ENCODE measurements around the gene CCDC148. TPM values are rescaled to one million over a fixed set of nuclear protein-coding genes. Genes with fewer than 3 reads are reported as not detected.

Gene CCDC148
- total RNA-seq, 1 experiment from 2014 or later = 0.11 TPM

- TF ChIP-seq EZH2phosphoT487 (IDR thresholded peaks at IDR 0.05; ENCODE audit: borderline replicate concordance, low read length) (no peak), CTCF (conservative IDR thresholded peaks at IDR 0.05; ENCODE audit: low read depth, low read length) (no peak), EZH2 (IDR thresholded peaks at IDR 0.05; ENCODE audit: low read length, unreplicated experiment) (no peak)
- Histone ChIP-seq H3K36me3 (ENCODE audit: low read depth, low read length) (no peaks in the 10 kb centered on the region), H3K9me2 (replicated peaks; ENCODE audit: low read length) (no peaks in the 10 kb centered on the region), H3K4me3 (ENCODE audit: low read length) (no peak overlapping the region), H3K9me3 (ENCODE audit: low read length) (no peaks in the 10 kb centered on the region), H3K4me1 (ENCODE audit: insufficient read depth, low read length) (peaks cover 20% of the 10 kb centered on the region), H3F3A (ENCODE audit: low read length, unreplicated experiment) (no peaks in the 10 kb centered on the region), H4K20me1 (ENCODE audit: low read length) (0 out of 2 replicates have a peak, but pooled peaks cover 6% of the 10 kb centered on the region), H3K79me2 (ENCODE audit: low read length) (peaks cover 29% of the 10 kb centered on the region), H2AFZ (ENCODE audit: low read length) (no peak overlapping the region), H3K27me3 (ENCODE audit: low read length) (no peaks in the 10 kb centered on the region), H3K4me2 (ENCODE audit: low read length) (no peak overlapping the region), H3K27ac (ENCODE audit: low read length) (no peak overlapping the region), H3K9ac (ENCODE audit: low read length) (no peak overlapping the region)
- intact Hi-C loops (cut with micrococcal nuclease) = no loop called here
- ChIA-PET POLR2A (ENCODE audit: unreplicated experiment) (no interaction called here), CTCF (interaction anchor here (0.6 kb wide), 1 partner anchor 254 kb away, joined by 3 read pairs; no protein-coding TSS in a partner anchor)
- no peak for ATAC-seq
- no peak for DNase-seq
- BruUV-seq (replicated peaks) = no TSS peak
Measured at GRCh38 chr2:158498043-158498748, 41.6 kb upstream of the CCDC148 start.

DNA sequence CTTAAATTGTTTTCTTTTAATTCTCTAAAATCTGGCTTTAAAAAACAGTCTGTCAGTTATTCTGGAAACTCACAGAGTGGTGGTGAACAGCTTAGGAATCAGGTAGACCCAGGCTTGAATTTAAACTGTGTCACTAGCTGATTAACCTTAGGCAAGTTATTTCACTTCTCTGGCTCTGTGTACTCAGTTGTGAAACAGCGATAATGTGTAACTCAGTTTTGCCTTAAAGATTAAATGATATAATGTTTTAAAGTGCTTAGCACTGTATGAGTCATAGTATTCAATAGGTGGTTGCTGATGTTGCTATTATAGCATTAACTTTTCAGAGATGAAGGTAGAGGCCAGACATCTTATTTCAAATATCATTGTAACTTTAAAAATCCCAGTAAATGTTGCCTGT lies 40.9 kb upstream of the CCDC148 start:
- Histone ChIP-seq H3K4me3 (ENCODE audit: low read length) (no peak overlapping the region), H3K9me2 (replicated peaks; ENCODE audit: low read length) (no peaks in the 10 kb centered on the region), H4K20me1 (ENCODE audit: low read length) (0 out of 2 replicates have a peak, but pooled peaks cover 6% of the 10 kb centered on the region), H3K36me3 (ENCODE audit: low read depth, low read length) (no peaks in the 10 kb centered on the region), H3F3A (ENCODE audit: low read length, unreplicated experiment) (no peaks in the 10 kb centered on the region), H3K79me2 (ENCODE audit: low read length) (peaks cover 29% of the 10 kb centered on the region), H3K9me3 (ENCODE audit: low read length) (no peaks in the 10 kb centered on the region), H3K27ac (ENCODE audit: low read length) (no peak overlapping the region; the same call in 1 of the 2 replicates), H2AFZ (ENCODE audit: low read length) (no peak overlapping the region), H3K4me2 (ENCODE audit: low read length) (peak overlapping the region; percentile 44), H3K4me1 (ENCODE audit: insufficient read depth, low read length) (peaks cover 16% of the 10 kb centered on the region), H3K27me3 (ENCODE audit: low read length) (no peaks in the 10 kb centered on the region), H3K9ac (ENCODE audit: low read length) (no peak overlapping the region)
- ATAC-seq = peak; percentile 93
- intact Hi-C loops (cut with micrococcal nuclease) = loop anchor here (1.0 kb wide), 1 partner anchor 39 kb away; no protein-coding TSS in a partner anchor
- TF ChIP-seq CTCF (conservative IDR thresholded peaks at IDR 0.05; ENCODE audit: low read depth, low read length) (no peak), EZH2 (IDR thresholded peaks at IDR 0.05; ENCODE audit: low read length, unreplicated experiment) (no peak), EZH2phosphoT487 (IDR thresholded peaks at IDR 0.05; ENCODE audit: borderline replicate concordance, low read length) (no peak)
- DNase-seq = peak; percentile 78
- CTCF ChIA-PET = no interaction called here
- BruUV-seq (replicated peaks) = no TSS peak
- POLR2A ChIA-PET (ENCODE audit: unreplicated experiment) = no interaction called here

DNA sequence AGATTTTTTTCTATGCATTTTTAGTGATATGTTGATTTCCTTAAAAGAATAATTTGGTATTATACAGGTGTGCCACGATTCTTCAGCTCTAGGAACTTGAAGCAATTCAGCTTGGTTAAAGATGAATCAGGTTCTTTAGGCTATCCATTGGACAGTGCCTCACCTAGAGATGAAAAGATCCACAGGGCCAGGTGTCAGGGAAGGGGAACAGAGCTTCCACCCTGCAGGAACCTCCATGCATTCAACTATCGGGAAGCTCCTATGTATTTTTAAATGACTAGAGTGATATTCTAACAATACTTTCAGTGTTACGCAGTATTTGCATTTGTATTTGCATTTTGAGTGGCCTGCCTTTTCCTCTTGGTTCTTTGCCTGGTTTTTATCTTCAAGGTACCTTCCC lies 40.4 kb upstream of the CCDC148 start:
- Histone ChIP-seq H3F3A (ENCODE audit: low read length, unreplicated experiment) (no peaks in the 10 kb centered on the region), H3K9me3 (ENCODE audit: low read length) (no peaks in the 10 kb centered on the region), H3K4me1 (ENCODE audit: insufficient read depth, low read length) (peaks cover 16% of the 10 kb centered on the region), H2AFZ (ENCODE audit: low read length) (no peak overlapping the region), H3K9me2 (replicated peaks; ENCODE audit: low read length) (no peaks in the 10 kb centered on the region), H3K4me3 (ENCODE audit: low read length) (no peak overlapping the region), H3K27me3 (ENCODE audit: low read length) (no peaks in the 10 kb centered on the region), H3K36me3 (ENCODE audit: low read depth, low read length) (no peaks in the 10 kb centered on the region), H3K27ac (ENCODE audit: low read length) (no peak overlapping the region; the same call in 1 of the 2 replicates), H3K79me2 (ENCODE audit: low read length) (peaks cover 34% of the 10 kb centered on the region), H4K20me1 (ENCODE audit: low read length) (0 out of 2 replicates have a peak, but pooled peaks cover 6% of the 10 kb centered on the region), H3K4me2 (ENCODE audit: low read length) (peak overlapping the region; percentile 44), H3K9ac (ENCODE audit: low read length) (no peak overlapping the region)
- BruUV-seq (replicated peaks) = no TSS peak
- TF ChIP-seq EZH2phosphoT487 (IDR thresholded peaks at IDR 0.05; ENCODE audit: borderline replicate concordance, low read length) (no peak), CTCF (conservative IDR thresholded peaks at IDR 0.05; ENCODE audit: low read depth, low read length) (no peak), EZH2 (IDR thresholded peaks at IDR 0.05; ENCODE audit: low read length, unreplicated experiment) (no peak)
- DNase-seq (no peak), ATAC-seq (peak; percentile 14)
- intact Hi-C loops (cut with micrococcal nuclease) = loop anchor here (1.0 kb wide), 1 partner anchor 39 kb away; no protein-coding TSS in a partner anchor
- ChIA-PET POLR2A (ENCODE audit: unreplicated experiment) (no interaction called here), CTCF (no interaction called here)

Data from PC-3 (cell line).